HL-60 (cell line): Measurements from ENCODE around the gene TOX2.

Experiments
- CTCF ChIP-seq: IDR thresholded peaks from one replicate; pipeline ENCODE4 v1.5.1; 2011; ENCODE audit warnings: low read length, control low read depth, inconsistent platforms; ENCODE audit not compliant: insufficient read depth
- GABPA ChIP-seq: IDR thresholded peaks from 2 replicates; pipeline ENCODE4 v1.6.1; 2012; ENCODE audit warnings: low read depth

GRCh38 chr20:44021900-44022299, 107.2 kb downstream of the TOX2 start:
- TF ChIP-seq CTCF (no peak), GABPA (no peak)
